Neural progenitor cell (in vitro differentiated cells): Measurements from ENCODE around the gene TAC4. TPM values are rescaled to one million over a fixed set of nuclear protein-coding genes. Genes with fewer than 3 reads are reported as not detected.
A peak's percentile ranks its signal among the peaks of the same experiment; 100 is the strongest.

Experiments used
- DNase-seq: peaks from one replicate; pipeline ENCODE4 v3.0.0-alpha.2; 2016; ENCODE audit warnings: low spot score
- H2AFZ ChIP-seq: fragments of 200-600 bp; sonication (generic); replicated peaks from 2 replicates; pipeline ENCODE4 v1.6.1; 2016; ENCODE audit warnings: antibody characterized with exemption
- H3F3A ChIP-seq: fragments of 200-600 bp; sonication (generic); 2 replicates; pipeline ENCODE4 v1.6.1; 2016; ENCODE audit warnings: antibody characterized with exemption, low read depth
- H3K27ac ChIP-seq: fragments of 200-600 bp; sonication (generic); 2 replicates; pipeline ENCODE4 v1.5.1; 2016; ENCODE audit warnings: mild to moderate bottlenecking
- H3K27me3 ChIP-seq: fragments of 200-600 bp; sonication (generic); 2 replicates; pipeline ENCODE4 v1.6.1; 2016; ENCODE audit warnings: mild to moderate bottlenecking, moderate library complexity
- H3K36me3 ChIP-seq: fragments of 200-600 bp; sonication (generic); 2 replicates; pipeline ENCODE4 v1.5.1; 2016
- H3K4me1 ChIP-seq: fragments of 200-600 bp; sonication (generic); 2 replicates; pipeline ENCODE4 v1.6.1; 2016; ENCODE audit warnings: mixed run types
- H3K4me2 ChIP-seq: fragments of 200-600 bp; sonication (generic); 2 replicates; pipeline ENCODE4 v1.6.1; 2016
- H3K4me3 ChIP-seq: fragments of 200-600 bp; sonication (generic); 2 replicates; pipeline ENCODE4 v1.5.1; 2016
- H3K79me2 ChIP-seq: fragments of 200-600 bp; sonication (generic); 2 replicates; pipeline ENCODE4 v1.6.1; 2016; ENCODE audit warnings: low read depth
- H3K9ac ChIP-seq: fragments of 200-600 bp; sonication (generic); 2 replicates; pipeline ENCODE4 v1.6.1; 2016
- H3K9me3 ChIP-seq: fragments of 200-600 bp; sonication (generic); 2 replicates; pipeline ENCODE4 v1.5.1; 2016; ENCODE audit warnings: low read depth
- H4K20me1 ChIP-seq: fragments of 200-600 bp; sonication (generic); 2 replicates; pipeline ENCODE4 v1.6.1; 2016; ENCODE audit warnings: low read depth
- H3K27ac Mint-ChIP-seq: 3 replicates; pipeline ENCODE4 v1.8.0; 2021; ENCODE audit warnings: mixed read lengths
- H3K27me3 Mint-ChIP-seq: 2 replicates; pipeline ENCODE4 v1.8.0; 2022; ENCODE audit warnings: low read depth, mild to moderate bottlenecking, inconsistent platforms, moderate library complexity, mixed read lengths; ENCODE audit not compliant: insufficient read depth
- H3K36me3 Mint-ChIP-seq: 3 replicates; pipeline ENCODE4 v1.8.0; 2021; ENCODE audit warnings: mixed read lengths
- H3K4me1 Mint-ChIP-seq: 3 replicates; pipeline ENCODE4 v1.8.0; 2021; ENCODE audit warnings: mixed read lengths
- H3K4me3 Mint-ChIP-seq: 3 replicates; pipeline ENCODE4 v1.8.0; 2021; ENCODE audit warnings: mild to moderate bottlenecking, moderate library complexity, mixed read lengths
- H3K9me3 Mint-ChIP-seq: 3 replicates; pipeline ENCODE4 v1.8.0; 2020; ENCODE audit warnings: mixed read lengths
- CTCF ChIP-seq: fragments of 200-600 bp; sonication (generic); IDR thresholded peaks from 2 replicates; pipeline ENCODE4 v1.5.1; 2017; ENCODE audit warnings: antibody characterized with exemption, mild to moderate bottlenecking
- EZH2 ChIP-seq: fragments of 200-600 bp; sonication (generic); IDR thresholded peaks from 2 replicates; pipeline ENCODE4 v1.6.1; 2017; ENCODE audit warnings: antibody characterized with exemption, mild to moderate bottlenecking, moderate library complexity
- EZH2phosphoT487 ChIP-seq: fragments of 200-600 bp; sonication (generic); IDR thresholded peaks from 2 replicates; pipeline ENCODE4 v1.6.1; 2017; ENCODE audit warnings: antibody characterized with exemption
- total RNA-seq: library from RNA; depleted of rRNA; stranded (reverse); fragments of >200 nt; gene quantifications from 2 replicates; pipeline ENCODE4 v1.2.3, GENCODE V29; 2015; ENCODE audit warnings: low replicate concordance

The TAC4 gene
- total RNA-seq, 1 donor from 2014 or later, result not detected

- no peak overlapping the region for H3K27ac Mint-ChIP-seq
- peaks cover 47% of the 10 kb centered on the region for H3K27me3 ChIP-seq
- no peaks in the 10 kb centered on the region for H3K36me3 Mint-ChIP-seq
Observed at GRCh38 chr17:49889500-49889899, 41.6 kb upstream of the TAC4 start.

GRCh38 chr17:49887744-49888360 is 40.0 kb upstream of the TAC4 start:
- Histone ChIP-seq H3K27me3 (peaks cover 32% of the 10 kb centered on the region), H3K9ac (no peak overlapping the region), H3K4me3 (no peak overlapping the region), H4K20me1 (no peaks in the 10 kb centered on the region), H3K9me3 (no peaks in the 10 kb centered on the region), H3K4me2 (no peak overlapping the region), H3K36me3 (no peaks in the 10 kb centered on the region), H3F3A (no peaks in the 10 kb centered on the region), H3K27ac (no peak overlapping the region), H2AFZ (no peak overlapping the region), H3K4me1 (peaks cover 7% of the 10 kb centered on the region), H3K79me2 (no peaks in the 10 kb centered on the region)
- Mint-ChIP-seq H3K9me3 (no peaks in the 10 kb centered on the region), H3K4me3 (no peak overlapping the region), H3K27ac (no peak overlapping the region), H3K36me3 (no peaks in the 10 kb centered on the region), H3K27me3 (peaks cover 20% of the 10 kb centered on the region), H3K4me1 (peaks cover 2% of the 10 kb centered on the region)
- TF ChIP-seq EZH2 (no peak), EZH2phosphoT487 (no peak), CTCF (no peak)
- no peak for DNase-seq

More at GRCh38 chr17:49889500-49889899, 41.6 kb upstream of the TAC4 start:
- Mint-ChIP-seq H3K4me3 (no peak overlapping the region), H3K27me3 (peaks cover 30% of the 10 kb centered on the region), H3K9me3 (no peaks in the 10 kb centered on the region), H3K4me1 (peaks cover 2% of the 10 kb centered on the region)
- Histone ChIP-seq H3F3A (no peaks in the 10 kb centered on the region), H3K9ac (no peak overlapping the region), H3K27ac (no peak overlapping the region), H3K79me2 (no peaks in the 10 kb centered on the region), H3K4me1 (peaks cover 7% of the 10 kb centered on the region), H2AFZ (no peak overlapping the region), H3K4me3 (no peak overlapping the region), H3K36me3 (no peaks in the 10 kb centered on the region), H4K20me1 (no peaks in the 10 kb centered on the region), H3K4me2 (no peak overlapping the region), H3K9me3 (no peaks in the 10 kb centered on the region)
- TF ChIP-seq EZH2 (no peak), CTCF (no peak), EZH2phosphoT487 (no peak)
- DNase-seq, result no peak

- Histone ChIP-seq H3K4me1 (peaks cover 7% of the 10 kb centered on the region), H3K27ac (no peak overlapping the region), H3K27me3 (peaks cover 29% of the 10 kb centered on the region), H3K79me2 (no peaks in the 10 kb centered on the region), H3K9ac (no peak overlapping the region), H3K4me2 (no peak overlapping the region), H4K20me1 (no peaks in the 10 kb centered on the region), H3K9me3 (no peaks in the 10 kb centered on the region), H3K36me3 (no peaks in the 10 kb centered on the region), H3K4me3 (no peak overlapping the region), H3F3A (no peaks in the 10 kb centered on the region), H2AFZ (no peak overlapping the region)
- TF ChIP-seq EZH2 (no peak), CTCF (no peak), EZH2phosphoT487 (no peak)
- Mint-ChIP-seq H3K27me3 (peaks cover 21% of the 10 kb centered on the region), H3K36me3 (no peaks in the 10 kb centered on the region), H3K9me3 (no peaks in the 10 kb centered on the region), H3K4me1 (peaks cover 5% of the 10 kb centered on the region), H3K27ac (peak overlapping the region; percentile 53), H3K4me3 (no peak overlapping the region)
- DNase-seq, result no peak
Observed at GRCh38 chr17:49887086-49887743, 39.3 kb upstream of the TAC4 start.
